ENCODE data around the gene SPSB1. TPM values are rescaled to one million over a fixed set of nuclear protein-coding genes. Genes with fewer than 3 reads are reported as not detected.

Gene SPSB1
- total and polyA plus RNA-seq, 10 of the 15 experiments (the other 5 are each of a cell fraction or from before 2014, with no cell fraction given) = 0.02 to 2.0 (median 0.90) TPM; not detected in 1

DNA sequence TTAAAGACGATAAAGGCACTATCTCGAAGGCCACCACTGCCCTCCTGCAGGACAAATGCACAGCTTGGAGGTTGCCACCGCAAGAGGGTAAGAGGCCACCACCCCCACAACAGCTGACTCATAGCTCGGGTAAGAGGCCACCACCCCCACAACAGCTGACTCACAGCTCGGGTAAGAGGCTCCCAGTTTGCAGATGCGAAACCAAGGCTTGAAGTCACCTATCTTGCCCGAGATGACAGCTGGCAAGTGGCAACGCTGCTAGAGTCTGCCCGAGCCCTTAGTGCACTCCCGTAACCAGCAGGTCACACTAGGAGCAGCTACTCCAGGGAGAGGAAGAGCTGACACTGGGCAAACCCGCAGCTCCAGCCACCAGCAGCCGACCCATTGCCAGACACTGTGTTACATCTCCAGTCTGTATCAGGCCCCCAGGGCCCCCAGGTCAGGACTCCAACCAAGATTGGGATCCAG is 17.1 kb upstream of the SPSB1 start (continued):
- TF ChIP-seq, protein P1, sequence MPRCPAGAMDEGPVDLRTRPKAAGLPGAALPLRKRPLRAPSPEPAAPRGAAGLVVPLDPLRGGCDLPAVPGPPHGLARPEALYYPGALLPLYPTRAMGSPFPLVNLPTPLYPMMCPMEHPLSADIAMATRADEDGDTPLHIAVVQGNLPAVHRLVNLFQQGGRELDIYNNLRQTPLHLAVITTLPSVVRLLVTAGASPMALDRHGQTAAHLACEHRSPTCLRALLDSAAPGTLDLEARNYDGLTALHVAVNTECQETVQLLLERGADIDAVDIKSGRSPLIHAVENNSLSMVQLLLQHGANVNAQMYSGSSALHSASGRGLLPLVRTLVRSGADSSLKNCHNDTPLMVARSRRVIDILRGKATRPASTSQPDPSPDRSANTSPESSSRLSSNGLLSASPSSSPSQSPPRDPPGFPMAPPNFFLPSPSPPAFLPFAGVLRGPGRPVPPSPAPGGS (IDR thresholded peaks at IDR 0.05; ENCODE audit: borderline replicate concordance, insufficient read depth, low read depth, low read length, poor library complexity, severe bottlenecking) = no peak
- TF ChIP-seq, protein P2, sequence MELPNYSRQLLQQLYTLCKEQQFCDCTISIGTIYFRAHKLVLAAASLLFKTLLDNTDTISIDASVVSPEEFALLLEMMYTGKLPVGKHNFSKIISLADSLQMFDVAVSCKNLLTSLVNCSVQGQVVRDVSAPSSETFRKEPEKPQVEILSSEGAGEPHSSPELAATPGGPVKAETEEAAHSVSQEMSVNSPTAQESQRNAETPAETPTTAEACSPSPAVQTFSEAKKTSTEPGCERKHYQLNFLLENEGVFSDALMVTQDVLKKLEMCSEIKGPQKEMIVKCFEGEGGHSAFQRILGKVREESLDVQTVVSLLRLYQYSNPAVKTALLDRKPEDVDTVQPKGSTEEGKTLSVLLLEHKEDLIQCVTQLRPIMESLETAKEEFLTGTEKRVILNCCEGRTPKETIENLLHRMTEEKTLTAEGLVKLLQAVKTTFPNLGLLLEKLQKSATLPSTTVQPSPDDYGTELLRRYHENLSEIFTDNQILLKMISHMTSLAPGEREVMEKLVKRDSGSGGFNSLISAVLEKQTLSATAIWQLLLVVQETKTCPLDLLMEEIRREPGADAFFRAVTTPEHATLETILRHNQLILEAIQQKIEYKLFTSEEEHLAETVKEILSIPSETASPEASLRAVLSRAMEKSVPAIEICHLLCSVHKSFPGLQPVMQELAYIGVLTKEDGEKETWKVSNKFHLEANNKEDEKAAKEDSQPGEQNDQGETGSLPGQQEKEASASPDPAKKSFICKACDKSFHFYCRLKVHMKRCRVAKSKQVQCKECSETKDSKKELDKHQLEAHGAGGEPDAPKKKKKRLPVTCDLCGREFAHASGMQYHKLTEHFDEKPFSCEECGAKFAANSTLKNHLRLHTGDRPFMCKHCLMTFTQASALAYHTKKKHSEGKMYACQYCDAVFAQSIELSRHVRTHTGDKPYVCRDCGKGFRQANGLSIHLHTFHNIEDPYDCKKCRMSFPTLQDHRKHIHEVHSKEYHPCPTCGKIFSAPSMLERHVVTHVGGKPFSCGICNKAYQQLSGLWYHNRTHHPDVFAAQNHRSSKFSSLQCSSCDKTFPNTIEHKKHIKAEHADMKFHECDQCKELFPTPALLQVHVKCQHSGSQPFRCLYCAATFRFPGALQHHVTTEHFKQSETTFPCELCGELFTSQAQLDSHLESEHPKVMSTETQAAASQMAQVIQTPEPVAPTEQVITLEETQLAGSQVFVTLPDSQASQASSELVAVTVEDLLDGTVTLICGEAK (IDR thresholded peaks at IDR 0.05; ENCODE audit: borderline replicate concordance) = no peak
- TF ChIP-seq, protein P3, sequence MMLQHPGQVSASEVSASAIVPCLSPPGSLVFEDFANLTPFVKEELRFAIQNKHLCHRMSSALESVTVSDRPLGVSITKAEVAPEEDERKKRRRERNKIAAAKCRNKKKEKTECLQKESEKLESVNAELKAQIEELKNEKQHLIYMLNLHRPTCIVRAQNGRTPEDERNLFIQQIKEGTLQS (IDR thresholded peaks at IDR 0.05; ENCODE audit: borderline replicate concordance, extremely low read depth, low read depth, low read length) = no peak
- peak; percentile 70 for TF ChIP-seq RUNX3 (IDR thresholded peaks at IDR 0.05; ENCODE audit: low read length)
- no peak for TF ChIP-seq ZNF217 (IDR thresholded peaks at IDR 0.05)
- TF ChIP-seq SIX5 (IDR thresholded peaks at IDR 0.05; ENCODE audit: low read depth, low read length, severe bottlenecking) = no peak
- no peak for TF ChIP-seq CBFB (IDR thresholded peaks at IDR 0.05; ENCODE audit: low read depth)
- TF ChIP-seq ASH2L (IDR thresholded peaks at IDR 0.05; ENCODE audit: borderline replicate concordance, low read depth) = no peak
- peak; percentile 84 for TF ChIP-seq RFX5 (IDR thresholded peaks at IDR 0.05; ENCODE audit: low read depth, low read length)
- TF ChIP-seq, protein P4, sequence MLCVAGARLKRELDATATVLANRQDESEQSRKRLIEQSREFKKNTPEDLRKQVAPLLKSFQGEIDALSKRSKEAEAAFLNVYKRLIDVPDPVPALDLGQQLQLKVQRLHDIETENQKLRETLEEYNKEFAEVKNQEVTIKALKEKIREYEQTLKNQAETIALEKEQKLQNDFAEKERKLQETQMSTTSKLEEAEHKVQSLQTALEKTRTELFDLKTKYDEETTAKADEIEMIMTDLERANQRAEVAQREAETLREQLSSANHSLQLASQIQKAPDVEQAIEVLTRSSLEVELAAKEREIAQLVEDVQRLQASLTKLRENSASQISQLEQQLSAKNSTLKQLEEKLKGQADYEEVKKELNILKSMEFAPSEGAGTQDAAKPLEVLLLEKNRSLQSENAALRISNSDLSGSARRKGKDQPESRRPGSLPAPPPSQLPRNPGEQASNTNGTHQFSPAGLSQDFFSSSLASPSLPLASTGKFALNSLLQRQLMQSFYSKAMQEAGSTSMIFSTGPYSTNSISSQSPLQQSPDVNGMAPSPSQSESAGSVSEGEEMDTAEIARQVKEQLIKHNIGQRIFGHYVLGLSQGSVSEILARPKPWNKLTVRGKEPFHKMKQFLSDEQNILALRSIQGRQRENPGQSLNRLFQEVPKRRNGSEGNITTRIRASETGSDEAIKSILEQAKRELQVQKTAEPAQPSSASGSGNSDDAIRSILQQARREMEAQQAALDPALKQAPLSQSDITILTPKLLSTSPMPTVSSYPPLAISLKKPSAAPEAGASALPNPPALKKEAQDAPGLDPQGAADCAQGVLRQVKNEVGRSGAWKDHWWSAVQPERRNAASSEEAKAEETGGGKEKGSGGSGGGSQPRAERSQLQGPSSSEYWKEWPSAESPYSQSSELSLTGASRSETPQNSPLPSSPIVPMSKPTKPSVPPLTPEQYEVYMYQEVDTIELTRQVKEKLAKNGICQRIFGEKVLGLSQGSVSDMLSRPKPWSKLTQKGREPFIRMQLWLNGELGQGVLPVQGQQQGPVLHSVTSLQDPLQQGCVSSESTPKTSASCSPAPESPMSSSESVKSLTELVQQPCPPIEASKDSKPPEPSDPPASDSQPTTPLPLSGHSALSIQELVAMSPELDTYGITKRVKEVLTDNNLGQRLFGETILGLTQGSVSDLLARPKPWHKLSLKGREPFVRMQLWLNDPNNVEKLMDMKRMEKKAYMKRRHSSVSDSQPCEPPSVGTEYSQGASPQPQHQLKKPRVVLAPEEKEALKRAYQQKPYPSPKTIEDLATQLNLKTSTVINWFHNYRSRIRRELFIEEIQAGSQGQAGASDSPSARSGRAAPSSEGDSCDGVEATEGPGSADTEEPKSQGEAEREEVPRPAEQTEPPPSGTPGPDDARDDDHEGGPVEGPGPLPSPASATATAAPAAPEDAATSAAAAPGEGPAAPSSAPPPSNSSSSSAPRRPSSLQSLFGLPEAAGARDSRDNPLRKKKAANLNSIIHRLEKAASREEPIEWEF (IDR thresholded peaks at IDR 0.05; ENCODE audit: insufficient replicate concordance, low read depth, low read length) = no peak
- TF ChIP-seq, protein P5, sequence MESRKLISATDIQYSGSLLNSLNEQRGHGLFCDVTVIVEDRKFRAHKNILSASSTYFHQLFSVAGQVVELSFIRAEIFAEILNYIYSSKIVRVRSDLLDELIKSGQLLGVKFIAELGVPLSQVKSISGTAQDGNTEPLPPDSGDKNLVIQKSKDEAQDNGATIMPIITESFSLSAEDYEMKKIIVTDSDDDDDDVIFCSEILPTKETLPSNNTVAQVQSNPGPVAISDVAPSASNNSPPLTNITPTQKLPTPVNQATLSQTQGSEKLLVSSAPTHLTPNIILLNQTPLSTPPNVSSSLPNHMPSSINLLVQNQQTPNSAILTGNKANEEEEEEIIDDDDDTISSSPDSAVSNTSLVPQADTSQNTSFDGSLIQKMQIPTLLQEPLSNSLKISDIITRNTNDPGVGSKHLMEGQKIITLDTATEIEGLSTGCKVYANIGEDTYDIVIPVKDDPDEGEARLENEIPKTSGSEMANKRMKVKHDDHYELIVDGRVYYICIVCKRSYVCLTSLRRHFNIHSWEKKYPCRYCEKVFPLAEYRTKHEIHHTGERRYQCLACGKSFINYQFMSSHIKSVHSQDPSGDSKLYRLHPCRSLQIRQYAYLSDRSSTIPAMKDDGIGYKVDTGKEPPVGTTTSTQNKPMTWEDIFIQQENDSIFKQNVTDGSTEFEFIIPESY (IDR thresholded peaks at IDR 0.05) = no peak
- TF ChIP-seq PAX5 (IDR thresholded peaks at IDR 0.05; ENCODE audit: borderline replicate concordance, low read depth, low read length) = peak; percentile 66; the same call in 1 of the 2 replicates
- TF ChIP-seq CHD4 (IDR thresholded peaks at IDR 0.05) = no peak
- TF ChIP-seq HCFC1 (IDR thresholded peaks at IDR 0.05; ENCODE audit: low read length) = no peak
- TF ChIP-seq RAD21 (IDR thresholded peaks at IDR 0.05; ENCODE audit: insufficient read depth, low read depth, low read length) = no peak
- no peak for TF ChIP-seq YY1 (IDR thresholded peaks at IDR 0.05; ENCODE audit: low read depth, low read length)
- TF ChIP-seq SREBF2 (IDR thresholded peaks at IDR 0.05; ENCODE audit: low read length) = no peak
- TF ChIP-seq YBX1 (IDR thresholded peaks at IDR 0.05) = no peak

Measured in GM12878 (cell line).